GM21528 (cell line): ENCODE measurements around the gene ZDHHC18.
"Not testable (repeated sequence)": the region's sequence is repeated elsewhere in the genome, so short reads cannot be mapped to it uniquely, and the experiment has no call there.

Source experiments
- ATAC-seq: cut with Tn5 transposase; IDR thresholded peaks from one replicate; pipeline ENCODE4 v1.9.1; 2021; ENCODE audit warnings: mild to moderate bottlenecking, moderate library complexity; ENCODE audit not compliant: unreplicated experiment, low FRiP score

Gene ZDHHC18

GRCh38 chr1:26831546-26832248 lies 5.2 kb downstream of the ZDHHC18 start:
- no peak for ATAC-seq

GRCh38 chr1:26832249-26832960 lies 5.9 kb downstream of the ZDHHC18 start:
- no peak for ATAC-seq

DNA sequence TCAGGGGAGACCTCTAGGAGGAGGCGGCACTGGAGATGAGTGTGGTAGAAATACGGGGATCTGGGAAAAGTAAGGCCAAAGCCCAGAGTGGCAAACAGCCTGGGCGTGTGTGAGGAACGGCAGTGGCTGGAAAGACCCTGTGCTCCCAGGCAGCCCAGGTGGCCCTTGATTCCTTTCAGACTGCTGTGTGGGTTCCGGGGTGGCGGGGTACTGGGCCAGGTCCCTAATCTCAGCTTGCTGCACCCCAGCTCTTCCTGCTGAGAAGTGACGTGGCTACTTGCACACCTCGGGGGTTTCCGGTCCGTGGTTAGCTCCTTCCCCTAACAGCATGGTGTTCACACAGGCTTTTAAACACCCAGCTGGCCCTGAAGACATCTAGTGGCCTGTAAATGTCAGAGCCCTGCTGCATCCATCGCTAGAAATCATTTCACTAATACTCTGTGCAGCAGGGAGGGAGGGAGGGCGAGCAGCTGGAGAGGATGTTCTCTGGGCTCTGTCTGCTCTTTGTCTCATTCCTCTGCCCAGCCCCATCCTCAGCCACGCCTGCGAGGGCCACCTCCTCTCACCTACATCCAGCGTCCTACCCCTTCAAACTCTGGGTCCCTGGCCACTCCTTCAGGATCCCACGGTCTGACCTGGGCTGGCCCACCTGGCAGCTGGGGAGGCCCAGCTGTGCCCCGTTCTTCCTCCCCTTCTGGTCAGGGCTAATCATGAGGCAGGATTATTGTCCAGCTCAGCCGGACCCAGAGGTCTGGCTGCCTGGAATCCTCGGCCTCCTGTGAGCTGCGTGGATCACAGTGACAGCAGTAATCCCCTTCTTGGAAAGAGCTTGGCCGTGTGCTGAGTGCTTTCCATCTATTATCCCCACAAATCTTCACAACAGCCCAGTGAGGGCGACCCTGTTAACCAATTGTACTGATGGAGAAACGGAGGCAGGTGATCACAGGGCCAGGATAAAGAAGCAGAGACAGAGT lies 7.2 kb downstream of the ZDHHC18 start:
- peak; percentile 63 for ATAC-seq

- ATAC-seq: not testable (repeated sequence)
Measured at GRCh38 chr1:26837665-26838064, 11.2 kb downstream of the ZDHHC18 start.

GRCh38 chr1:26838474-26839338 lies 12.2 kb downstream of the ZDHHC18 start:
- peak; percentile 70 for ATAC-seq

GRCh38 chr1:26839339-26839722 lies 12.8 kb downstream of the ZDHHC18 start:
- peak; percentile 11 for ATAC-seq

- no peak for ATAC-seq
Measured at GRCh38 chr1:26839779-26840178, 13.3 kb downstream of the ZDHHC18 start.

DNA sequence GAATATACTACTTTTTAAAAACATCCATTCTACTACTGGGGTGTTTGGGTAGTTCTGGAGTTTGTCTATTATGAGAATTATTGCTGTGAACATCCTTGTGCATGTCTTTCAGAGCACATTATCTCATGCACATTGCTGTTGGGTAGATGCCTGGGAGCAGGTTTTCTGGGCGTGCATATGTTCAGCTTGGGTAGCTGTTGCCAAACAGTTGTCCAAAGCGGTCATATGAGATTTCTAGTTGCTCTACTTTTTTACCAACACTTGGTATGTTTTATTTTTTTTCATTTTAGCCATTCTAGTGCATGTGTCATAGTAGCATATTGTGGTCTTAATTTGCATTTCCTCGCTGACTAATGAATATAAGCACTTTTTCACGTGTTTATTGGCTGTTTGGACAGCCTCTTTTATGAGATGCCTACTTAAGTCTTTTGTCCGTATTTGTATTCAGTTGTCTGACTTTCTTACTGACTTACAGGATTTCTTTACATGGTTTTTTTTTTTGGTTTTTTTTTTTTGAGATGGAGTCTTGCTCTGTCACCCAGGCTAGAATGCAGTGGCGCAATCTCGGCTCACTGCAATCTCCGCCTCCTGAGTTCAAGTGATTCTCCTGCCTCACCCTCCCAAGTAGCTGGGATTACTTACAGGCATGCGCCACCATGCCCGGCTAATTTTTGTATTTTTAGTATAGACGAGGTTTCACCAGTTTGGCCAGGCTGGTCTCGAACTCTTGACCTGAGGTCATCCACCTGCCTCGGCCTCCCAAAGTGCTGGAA lies 18.1 kb downstream of the ZDHHC18 start:
- no peak for ATAC-seq

DNA sequence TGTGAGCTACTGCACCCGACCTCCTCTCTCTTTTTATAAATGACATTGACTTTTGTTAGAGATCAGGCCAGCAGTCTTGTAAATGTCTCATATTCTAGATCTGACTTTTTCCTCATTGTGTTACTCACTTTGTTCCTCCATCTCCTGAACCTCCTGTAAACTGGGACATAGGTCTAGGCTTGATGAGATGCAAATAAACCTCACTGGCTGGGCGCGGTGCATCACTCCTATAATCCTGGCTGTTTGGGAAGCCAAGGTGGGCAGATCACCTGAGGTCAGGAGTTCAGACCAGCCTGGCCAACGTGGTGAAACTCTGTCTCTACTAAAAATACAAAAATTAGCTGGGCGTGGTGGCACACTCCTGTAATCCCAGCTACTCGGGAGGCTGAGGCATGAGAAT lies 21.3 kb downstream of the ZDHHC18 start:
- ATAC-seq: not testable (repeated sequence)

- no peak for ATAC-seq
Measured at GRCh38 chr1:26848499-26848898, 22.0 kb downstream of the ZDHHC18 start.

- ATAC-seq: no peak
Measured at GRCh38 chr1:26848941-26849774, 22.7 kb downstream of the ZDHHC18 start.

DNA sequence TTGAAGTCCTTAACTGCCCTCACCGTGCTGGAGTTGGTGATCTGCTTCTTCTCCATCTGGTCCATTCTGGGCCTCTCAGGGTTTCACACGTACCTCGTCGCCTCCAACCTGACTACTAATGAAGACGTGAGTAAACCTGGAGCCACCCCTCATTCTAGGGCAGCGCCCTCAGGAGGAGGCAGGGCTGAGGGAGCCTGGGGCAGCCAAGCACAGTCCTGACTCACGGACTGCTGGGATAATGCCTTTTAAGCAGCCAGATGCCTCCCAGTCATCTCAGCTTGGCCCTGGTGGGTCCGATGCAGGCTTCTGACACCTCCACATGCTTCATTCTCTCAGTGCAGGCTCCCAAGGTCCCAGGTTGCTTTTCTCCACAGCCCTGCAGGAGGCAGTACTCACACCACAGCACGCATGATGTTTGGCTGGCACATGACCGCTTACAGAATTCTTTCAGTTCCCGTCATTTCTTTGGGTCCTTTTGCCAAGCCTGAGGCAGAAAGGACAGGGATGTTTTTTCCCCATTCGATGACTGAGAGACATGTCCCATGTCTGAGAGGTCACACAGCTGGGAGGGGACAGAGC lies 24.7 kb downstream of the ZDHHC18 start:
- no peak for ATAC-seq

DNA sequence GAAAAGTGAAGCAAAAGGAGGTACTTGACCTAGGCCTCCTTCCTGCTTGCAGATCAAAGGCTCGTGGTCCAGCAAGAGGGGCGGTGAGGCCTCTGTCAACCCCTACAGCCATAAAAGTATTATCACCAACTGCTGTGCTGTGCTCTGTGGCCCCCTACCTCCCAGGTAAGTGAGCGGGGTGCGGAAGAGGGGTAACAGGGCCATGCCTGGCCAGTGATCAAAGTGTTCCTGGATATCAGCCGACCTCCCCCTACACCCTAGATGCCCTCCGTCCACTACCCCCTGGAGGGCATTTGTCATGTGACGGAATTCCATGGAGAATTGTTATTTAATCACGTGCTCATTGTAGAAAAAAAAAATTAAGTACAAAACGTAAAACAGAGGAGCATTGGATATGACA lies 26.2 kb downstream of the ZDHHC18 start:
- ATAC-seq: no peak

- no peak for ATAC-seq
Measured at GRCh38 chr1:26853156-26853555, 26.7 kb downstream of the ZDHHC18 start.

GRCh38 chr1:26853600-26853999 lies 27.1 kb downstream of the ZDHHC18 start:
- ATAC-seq: no peak

- ATAC-seq: no peak
Measured at GRCh38 chr1:26854906-26855305, 28.4 kb downstream of the ZDHHC18 start.

- ATAC-seq: no peak
Measured at GRCh38 chr1:26855636-26856035, 29.1 kb downstream of the ZDHHC18 start.

DNA sequence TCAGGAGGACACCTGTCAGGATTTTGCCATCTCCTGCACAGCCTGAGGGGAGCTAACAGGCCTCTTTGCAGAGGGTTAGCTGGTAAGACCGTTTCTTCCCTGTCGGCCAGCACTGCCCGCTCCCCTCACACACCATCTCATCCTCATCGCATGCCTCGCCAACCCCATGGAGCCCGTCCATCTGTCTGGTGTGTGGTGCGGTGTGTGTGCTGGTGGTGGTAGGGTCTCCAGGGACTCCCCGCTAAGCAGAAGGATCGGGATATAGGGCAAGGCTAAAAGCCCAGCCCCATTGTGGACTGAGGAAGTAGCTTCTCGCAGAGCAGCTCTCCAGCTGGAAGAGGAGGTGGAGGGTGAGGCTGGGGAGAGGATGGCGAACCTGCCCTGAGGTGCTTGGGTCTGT lies 29.7 kb downstream of the ZDHHC18 start:
- no peak for ATAC-seq
